ENCODE measurements around the gene ENPP3.

The ENPP3 gene

DNA sequence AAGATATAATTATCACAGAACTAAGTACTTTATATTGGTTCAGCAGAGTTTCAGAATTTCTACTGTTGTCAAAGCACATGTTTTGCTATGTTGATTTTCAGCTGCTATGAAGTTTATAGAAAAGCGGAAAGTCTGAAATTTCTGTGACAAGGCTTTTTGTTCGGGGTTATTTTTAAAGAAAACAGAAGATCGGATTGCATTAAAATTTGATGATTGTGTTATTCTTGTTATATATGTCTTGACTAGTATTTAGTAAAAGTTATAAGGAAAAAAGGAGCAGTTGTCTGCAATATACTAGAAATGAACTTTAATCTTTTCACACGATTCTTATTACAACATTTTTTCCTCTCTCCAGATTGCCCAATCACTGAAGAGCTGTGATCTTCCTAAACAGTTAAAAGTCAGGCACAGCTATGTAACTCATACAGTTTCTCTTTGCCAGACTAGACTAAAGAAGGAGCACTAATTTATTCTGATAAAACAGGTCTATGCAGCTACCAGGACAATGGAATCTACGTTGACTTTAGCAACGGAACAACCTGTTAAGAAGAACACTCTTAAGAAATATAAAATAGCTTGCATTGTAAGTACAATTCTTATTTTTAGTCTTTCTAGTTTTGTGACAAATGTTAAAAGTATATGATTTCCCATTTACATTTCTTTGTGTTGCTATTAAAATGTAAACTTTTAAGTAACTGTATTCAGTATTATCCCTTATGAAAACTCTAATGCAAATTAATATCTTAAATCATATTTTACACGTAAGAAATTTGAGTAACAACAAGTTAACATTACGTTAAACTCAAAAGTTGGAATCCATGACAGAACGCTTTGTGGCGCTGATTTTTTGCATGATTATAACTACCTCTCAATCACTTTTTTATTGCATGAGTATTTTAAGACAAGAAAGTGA lies at the start of gene ENPP3:
Gene ENPP3, plus strand, starts transcription at position 423 of the 913 bp plus-strand sequence. Its CDS starts 83 bp downstream, at position 506.
- DNase-seq = no peak

DNA sequence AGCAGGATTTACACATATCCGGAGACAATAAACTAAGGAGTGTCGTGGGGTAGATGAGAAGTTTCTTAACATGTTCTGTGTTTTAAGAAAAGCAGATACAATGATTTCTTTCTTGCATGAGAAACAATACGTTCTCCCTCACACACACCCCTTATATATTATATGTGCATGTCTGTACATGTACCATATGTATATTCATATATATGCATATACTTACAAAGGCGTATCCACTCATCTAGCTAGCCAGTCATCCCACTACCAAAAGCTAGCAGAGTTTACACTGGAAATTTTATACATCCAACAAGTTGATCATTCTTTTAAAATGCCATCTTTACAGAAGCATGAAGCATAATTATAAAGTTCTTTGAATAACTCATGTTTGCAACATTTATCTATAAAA lies 49.2 kb upstream of the ENPP3 start:
- no peak for DNase-seq

DNA sequence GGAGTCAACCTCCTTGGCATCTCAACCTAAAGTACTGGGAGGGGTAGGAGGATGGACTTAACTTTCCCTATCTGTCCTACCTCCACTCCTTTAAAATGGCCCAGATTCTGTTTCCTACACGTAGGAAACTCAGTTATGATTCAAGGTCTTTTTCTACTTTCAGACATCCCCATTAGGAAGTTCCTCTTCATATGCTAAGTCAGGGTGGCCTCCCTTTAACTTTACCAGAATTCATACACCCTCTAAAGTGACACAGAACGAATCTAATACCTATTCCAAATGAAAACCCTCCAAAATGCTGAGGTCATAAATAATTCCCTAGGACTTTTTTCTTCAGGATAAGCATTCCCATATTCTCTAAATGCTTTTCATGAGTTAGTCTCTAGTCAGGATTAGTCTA lies 48.5 kb upstream of the ENPP3 start:
- DNase-seq = no peak

DNA sequence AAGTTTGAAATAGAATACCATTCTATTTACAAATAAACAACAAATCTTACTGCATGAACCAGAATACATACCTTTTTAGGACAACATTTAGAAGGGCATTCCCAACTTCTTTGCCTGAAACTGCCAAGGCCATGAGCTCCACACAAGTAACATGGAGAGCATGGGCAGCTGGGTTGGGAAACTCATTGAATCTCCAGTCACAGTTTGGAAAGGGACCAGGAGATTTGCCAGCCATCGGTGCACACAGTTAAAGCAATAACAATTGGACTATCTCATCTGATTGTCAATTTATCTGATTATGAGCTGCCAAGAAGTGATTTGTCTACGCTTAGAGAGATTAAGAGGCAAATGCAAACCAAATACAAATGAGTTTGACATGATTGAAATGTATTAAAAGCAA lies 44.2 kb upstream of the ENPP3 start:
- no peak for DNase-seq

DNA sequence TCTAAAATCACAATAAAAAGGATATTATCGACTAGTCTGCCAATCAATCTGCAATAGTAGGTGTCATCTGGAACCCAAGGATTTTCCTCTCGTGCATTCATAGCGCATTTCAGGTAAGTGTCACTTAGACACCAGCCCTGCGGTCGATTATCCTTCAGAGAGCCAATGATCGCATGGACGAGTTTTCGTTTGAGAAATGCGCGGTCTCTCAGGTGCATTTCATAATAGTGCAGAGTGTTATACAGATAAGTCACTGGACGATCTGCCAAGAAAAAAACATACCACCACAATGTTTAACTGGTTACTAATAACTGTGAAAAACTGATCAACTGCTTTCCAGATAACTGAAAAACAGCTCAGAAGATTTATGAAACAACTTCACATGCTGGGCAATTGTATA lies 43.0 kb upstream of the ENPP3 start:
- no peak for DNase-seq

DNA sequence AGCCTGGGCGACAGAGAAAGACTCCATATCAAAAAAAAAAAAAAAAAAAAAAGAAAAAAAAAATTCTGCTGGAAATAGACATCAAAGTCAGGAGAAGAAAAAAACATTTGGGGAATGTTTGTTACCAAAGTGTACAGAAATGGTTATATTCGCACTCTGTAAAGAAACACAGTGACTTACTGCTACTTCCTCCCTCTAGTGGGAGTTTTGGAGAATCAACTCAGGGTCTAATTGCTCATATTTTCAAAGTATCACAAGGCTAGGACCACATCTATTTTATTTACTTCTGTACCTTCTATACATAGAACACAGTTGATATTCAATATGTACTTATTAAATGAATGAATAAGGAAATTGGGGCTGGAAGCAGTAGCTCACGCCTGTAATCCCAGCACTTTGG lies 39.7 kb upstream of the ENPP3 start:
- DNase-seq = peak in 1 of 2 donors; percentile 6

DNA sequence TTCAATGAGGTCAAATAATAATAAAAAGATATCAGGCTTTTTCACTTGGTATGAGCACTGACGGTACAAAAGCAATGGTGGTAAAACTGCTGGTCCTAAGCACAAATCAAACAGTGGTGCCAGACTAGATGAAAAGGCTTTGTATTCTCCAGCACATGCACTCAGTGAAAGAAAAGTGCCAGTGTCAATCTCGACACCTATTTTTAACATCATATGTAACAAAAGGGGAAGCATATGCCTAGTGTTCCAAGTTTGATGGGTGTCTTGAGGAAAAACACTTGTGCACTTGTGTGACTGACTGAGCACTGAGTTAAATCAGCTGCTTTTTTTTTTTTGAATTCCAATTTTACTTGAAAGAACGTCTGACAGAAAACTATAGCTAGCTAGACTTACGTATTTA lies 36.4 kb upstream of the ENPP3 start:
- no peak for DNase-seq

DNA sequence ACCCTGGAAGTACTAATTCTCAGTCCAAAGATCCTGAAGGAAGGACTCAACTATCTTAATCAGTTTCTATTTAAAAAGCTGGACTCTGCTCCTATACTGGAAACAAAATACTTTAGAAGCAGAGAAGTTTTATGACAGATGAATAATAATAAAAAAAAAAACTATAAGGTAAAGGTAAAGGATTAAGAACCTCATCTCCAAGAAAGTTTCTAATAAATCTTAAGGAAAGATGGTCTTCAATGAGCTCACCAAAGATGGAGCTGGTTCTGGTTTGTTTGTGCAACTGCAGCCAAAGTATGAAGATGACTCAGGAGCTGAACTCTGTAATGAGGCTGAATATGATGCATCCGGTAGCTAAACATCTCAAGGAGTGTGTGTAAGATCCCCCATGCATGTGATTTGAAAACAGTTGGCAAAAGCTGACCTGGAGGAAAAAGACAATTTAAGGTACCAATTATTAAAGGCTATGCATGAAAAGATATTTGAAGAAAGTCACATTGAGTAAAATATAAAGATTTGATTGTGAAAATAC lies 34.3 kb upstream of the ENPP3 start:
- no peak for DNase-seq

DNA sequence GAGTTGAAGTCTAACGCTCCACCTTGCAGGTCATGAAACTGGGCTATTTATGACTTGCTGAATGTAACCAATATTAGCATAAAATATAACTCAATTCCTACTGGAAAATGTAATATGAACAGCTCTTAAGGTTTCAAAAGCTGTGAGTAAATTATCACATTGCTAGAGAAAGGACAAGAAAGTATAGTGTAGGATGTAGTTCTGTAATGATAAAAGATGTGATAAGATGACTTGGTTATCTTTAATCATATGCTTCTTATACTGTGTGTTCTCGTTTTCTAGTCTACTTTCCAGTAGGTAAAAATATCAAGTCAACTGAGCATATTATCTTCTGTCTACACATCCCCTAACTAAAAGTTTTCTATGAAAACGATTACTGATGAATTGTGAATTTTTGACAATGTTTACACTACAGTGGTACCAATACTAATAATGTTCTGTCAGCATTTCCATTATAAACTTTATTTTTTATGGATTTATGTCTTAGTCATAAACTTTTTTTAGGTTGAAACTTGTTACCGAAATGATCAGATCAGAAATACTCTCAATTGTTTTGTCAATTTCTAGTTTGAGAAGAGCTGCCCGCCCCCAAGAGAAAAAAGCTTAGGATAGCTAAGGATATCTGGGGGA lies 23.7 kb upstream of the ENPP3 start:
- no peak for DNase-seq

DNA sequence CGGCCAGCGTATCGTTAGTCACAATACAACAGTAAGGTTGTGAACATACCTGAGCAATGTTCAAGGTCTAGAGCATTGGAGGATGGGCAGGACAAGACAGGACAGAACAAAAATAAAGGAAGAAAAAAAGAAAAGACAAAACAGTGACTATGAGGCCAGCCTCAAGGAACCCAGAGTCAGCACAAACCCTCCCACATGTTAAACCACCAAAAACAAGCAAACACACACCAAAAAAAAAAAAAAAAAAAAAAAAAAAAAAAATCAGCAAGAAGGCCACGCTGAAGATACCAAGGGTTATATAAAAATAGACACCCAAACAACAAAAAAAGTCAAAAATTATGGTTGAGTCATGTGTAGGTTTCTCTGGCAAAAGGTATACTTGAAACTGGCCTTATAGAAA lies 21.8 kb upstream of the ENPP3 start:
- no peak for DNase-seq

DNA sequence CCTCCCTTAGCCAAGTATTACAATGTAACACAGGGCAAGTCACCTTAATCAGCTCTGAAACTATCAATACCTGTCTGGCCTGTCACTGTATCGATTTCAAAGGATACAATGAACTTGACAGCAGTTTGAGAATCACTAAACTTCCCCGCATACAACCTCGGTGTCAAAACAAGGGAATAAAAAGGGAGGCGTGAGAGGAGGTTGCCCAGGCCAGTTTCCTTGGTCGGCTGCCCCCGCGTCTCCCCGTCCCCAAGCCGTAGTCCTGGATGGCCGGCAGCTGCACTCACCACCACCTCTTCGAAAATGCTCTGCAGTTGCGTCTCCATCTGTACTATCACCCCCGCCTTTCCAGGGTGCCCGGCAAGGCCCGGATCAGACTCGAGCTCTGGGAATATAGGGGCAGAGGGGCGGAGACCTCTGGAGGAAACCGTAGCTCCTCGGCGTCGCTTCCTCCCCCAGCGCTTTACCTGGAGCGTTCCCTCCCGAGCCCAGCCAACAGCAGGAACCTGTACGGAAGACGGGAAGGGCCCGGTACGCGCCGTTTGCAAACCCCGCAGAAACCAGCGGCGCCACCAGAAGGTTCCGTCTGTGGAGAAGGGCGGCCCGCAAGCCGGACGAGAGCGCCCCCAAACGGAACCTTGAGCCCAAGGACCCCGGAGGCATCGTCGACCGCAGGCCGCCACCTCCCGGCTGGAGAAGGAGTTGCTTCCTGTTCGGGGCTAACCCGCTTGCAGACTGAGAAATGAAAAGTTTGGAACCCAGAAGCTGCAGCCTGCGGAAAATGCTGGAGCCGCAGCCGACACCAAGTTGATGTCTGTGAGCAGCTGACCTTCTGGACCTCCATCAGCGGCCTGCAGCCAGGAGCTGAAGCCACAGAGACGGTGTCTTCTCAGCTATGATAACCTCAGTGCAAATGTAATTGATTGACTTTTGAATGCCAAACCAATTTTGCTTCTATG lies 9.1 kb upstream of the ENPP3 start, which contains the start of gene MED23:
Gene MED23, minus strand, starts transcription at position 519 of the 959 bp plus-strand sequence. Its CDS starts 193 bp downstream, at position 326.
- DNase-seq = peak; percentile 93 to 94

DNA sequence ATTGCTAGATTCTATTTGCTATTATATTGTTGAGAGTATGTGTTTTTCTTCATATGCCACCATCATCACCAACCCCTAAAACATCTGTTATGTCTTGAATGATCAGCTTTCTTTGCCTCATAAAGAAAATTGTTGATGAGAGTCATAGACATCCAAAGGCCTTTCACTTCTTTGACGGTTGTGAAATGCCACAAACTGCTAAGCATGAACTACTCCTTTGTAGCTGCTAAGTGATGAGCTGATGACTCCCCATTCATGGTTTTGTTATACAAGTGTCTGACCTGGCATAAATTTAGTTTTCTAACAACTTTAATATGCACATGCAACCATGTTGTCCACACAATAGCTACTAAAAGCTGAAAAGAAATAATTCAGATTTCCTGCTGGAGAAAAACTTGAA lies 8.4 kb upstream of the ENPP3 start:
- DNase-seq = no peak

DNA sequence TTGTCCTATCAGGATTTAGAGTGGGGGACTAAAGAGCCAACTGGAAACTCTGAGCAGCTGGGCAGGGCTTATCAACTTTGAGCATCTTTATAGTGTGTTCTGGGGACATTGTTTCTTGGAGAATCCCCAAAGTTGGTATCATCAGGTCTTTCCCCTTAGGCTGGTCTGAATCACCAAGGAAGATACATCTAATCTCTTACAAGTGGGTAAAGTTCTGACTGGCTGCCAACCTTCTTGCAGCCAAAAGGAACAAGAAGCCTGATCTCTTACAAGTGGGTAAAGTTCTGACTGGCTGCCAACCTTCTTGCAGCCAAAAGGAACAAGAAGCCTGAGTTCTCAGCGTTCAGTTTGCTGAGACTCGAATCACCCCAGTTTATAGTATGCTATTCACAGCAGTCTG lies 7.5 kb upstream of the ENPP3 start:
- DNase-seq = peak in 1 of 2 donors; percentile 8

DNA sequence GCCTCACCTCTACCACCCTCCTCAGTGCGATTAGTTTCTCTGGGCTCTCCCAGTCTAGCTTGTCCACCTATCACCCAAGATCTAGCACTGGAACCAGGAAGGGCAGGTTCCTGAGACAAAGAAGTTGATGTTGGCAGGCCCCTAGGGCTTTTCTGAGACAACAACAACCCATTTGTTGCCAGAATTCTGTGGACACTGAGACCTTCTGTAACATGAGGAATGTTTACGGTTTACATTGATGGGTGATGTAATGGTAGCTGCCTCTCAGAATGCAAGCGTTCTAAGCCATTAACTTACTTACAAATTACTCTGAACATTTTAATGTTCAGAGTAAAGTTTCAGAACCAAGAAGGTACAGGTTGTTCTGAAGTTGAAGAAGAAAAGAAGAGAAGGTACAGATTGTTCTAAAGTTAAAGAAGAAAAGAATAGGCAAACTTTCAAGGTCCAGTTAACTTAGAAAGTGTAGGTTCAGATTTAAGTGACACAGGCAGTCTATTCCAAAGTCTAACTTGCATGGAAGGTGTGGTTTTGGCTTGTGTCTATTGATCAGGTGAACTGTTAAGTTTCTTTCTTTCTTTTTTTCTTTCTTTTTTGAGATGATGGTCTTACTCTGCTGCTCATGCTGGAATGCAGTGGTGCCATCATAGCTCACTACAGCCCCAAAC lies 5.3 kb upstream of the ENPP3 start:
- DNase-seq = no peak

DNA sequence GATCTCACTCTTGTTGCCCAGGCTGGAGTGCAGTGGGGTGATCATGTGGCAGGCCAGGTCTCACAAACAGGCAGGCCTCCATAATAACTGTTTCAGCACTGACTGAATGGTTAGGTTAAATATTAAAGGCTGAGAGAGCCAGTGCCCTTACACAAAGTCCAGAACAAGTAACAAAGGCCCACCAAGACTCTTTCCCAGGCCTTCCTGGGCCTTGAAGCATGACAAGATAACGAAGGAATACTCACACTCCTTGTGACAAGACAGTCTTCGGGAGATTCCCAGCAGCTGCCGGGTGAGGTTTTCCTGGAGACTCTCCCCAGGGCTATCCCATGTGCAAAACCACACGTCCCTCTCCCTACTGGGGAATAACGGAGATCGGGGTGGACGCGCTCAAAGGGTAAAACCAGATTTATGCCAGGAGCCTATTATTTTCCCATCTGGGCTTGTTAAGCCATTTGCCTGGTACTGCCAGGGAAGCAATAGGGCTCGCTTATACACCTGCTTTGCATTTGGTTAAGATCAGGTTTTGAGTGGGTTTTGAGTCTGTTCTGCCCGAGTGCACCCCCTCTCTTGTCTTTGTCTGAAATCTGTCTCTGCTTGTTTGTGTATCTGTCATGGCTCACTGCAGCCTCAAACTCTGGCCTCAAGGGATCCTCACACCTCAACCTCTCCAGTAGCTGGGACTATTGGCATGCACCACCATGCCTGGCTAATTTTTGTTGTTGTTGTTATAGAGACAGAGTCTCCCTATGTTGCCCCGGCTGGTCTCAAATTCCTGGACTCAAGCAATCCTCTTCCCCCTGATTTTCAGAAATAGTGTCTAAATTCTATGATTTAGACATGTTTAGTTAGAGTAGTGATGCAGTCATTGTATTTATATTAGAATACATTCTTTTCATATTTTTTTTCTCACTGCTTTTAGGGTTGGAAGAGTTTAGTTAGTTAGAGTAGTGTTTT lies 1.4 kb upstream of the ENPP3 start:
- no peak for DNase-seq

DNA sequence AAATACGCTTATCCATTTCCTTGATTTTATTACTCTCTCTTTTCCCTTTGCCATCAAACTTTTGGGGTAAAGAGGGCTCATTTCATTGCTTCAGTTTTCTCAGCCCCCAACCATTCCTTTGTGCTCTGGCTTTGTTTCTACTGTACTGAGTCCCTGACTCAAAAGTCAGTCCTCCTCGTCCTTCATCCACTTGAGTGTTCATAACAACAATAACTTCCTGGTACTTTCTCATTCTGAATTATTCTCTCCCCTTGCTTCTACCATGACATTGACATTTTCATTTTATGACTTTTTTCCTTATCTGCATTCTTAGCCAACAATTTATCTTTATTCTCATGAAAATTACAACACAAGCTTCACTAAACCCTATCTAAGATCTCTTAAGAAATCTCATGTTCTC lies 911 bp downstream of the ENPP3 start:
- no peak for DNase-seq

DNA sequence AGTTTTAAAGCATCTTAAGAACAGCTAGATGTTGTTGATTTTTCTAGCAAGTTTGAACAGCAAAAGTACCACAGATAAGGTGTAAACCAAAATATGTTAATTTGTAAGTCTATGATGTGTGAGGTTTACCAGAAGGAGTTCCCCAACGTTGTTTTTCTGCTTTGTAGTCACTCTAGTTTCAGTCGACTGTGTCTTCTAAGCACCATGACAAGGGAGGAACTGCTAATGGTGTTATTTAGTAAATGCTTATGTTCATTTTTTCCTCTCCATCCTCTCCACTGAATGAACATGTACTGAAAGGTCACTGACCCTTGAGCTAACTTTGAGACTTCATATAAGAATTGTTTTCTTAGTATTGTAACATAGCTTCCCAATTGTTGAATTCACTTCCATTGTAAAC lies 3.0 kb downstream of the ENPP3 start:
- no peak for DNase-seq

DNA sequence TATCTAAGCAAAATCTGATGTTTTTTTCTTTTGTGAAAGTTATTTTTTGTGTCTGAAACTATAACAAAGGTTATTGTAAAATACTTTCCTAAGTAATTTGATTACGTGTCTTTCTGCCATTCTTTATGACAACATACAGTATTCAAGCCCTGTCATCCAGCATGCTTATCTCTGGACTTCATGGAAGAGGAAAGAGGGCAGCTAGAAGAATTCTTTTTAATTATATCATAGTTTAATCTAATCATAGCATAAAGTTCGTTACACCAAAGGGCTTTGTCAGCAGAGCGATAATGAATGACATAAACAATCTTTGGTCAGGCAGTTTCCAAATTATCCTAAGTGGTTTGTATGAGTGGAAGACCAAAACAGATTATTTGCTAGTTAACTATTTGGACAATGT lies 3.5 kb downstream of the ENPP3 start:
- no peak for DNase-seq

DNA sequence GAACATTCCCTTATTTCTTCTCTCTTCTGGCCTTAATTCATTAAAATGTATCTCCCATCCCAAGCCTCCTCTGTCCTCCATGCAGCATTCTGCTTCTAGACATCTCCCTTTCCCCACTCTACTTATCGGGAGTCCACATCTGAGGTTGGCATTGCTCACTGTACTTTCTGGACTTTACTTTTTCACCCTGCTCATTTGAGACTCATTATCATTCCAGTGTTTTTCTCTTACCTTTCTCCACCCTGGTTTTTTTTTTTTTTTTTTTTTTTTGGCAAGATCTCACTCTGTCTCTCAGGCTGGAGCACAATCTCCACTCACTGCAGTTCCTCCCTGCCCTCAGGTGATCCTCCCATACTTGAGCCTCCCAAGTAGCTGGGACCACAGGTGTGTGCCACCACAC lies 4.5 kb downstream of the ENPP3 start:
- DNase-seq = no peak

DNA sequence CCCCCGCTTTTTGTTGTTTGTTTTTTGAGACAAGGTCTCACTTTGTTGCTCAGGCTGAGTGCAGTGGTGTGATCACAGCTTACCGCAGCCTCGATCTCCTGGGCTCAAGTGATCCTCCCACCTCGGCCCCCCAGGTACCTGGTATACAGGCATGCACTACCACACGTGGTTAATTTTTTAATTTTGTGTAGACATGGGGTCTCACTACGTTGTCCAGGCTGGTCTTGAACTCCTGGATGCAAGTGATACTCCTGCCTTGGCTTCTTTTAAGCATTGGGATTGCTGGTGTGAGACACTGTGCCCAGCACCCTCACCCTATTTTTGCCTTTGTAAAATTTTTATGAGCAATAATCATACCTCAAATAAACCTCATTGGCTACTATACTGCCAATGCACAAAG lies 5.5 kb downstream of the ENPP3 start:
- DNase-seq = no peak

Measured in hippocampal formation (tissue), 2 donors.